ENCODE results near the gene MYOG. TPM values are rescaled to one million over a fixed set of nuclear protein-coding genes. Genes with fewer than 3 reads are reported as not detected.
A peak's percentile ranks its signal among the peaks of the same experiment; 100 is the strongest.

The MYOG gene
- total RNA-seq: not detected in 2 replicates
- 0.03 TPM in 1 of 2 replicates, not detected in the other for polyA plus RNA-seq
- polyA plus RNA-seq (2012): not detected in 2 replicates
- not detected in 2 replicates for polyA minus RNA-seq (ENCODE audit: low replicate concordance)

DNA sequence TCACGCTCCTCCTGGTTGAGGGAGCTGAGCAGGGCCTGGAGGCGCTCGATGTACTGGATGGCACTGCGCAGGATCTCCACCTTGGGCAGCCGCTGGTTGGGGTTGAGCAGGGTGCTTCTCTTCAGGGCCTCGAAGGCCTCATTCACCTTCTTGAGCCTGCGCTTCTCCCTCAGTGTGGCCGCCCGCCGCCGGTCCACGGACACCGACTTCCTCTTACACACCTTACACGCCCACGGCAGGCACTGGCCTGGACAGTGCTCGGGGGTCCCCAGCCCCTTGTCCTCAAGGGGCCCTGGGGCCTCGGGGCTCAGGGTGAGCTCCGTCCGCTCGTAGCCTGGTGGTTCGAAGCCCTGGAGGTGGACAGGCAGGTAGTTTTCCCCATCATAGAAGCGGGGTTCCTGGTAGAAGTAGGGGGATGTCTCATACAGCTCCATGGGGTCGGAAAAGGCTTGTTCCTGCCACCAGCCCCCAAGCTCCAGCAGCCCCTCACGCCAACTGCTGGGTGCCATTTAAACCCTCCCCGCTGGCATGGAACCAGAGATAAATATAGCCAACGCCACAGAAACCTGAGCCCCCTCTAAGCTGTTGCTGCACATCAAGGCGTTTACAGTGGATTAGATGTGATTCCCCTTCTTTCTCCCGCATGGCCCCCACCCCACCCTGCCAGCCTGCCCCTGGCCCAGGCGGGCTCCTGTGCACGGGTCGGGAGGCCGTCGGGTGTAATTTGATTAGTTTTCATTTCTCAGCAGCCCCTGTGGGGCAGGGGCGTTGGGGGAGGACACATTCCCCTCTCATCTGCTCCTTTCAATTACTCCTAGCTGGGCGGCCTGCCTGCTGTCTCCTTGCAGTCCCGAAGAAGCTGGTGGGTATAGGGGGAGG lies at the start of gene MYOG:
Gene MYOG (minus strand): TSS at position 485 of the 879 bp plus-strand sequence. CDS start 51 bp downstream, at position 434.
- Histone ChIP-seq H3K36me3 (ENCODE audit: control insufficient read depth, insufficient read depth, low read length) (no peaks in the 10 kb centered on the region), H3K79me2 (ENCODE audit: control insufficient read depth, insufficient read depth, low read length) (no peaks in the 10 kb centered on the region), H3K9me3 (ENCODE audit: control insufficient read depth, insufficient read depth, low read depth, low read length) (no peaks in the 10 kb centered on the region), H4K20me1 (ENCODE audit: control insufficient read depth, extremely low read depth, insufficient read depth, low read length) (no peaks in the 10 kb centered on the region), H3K4me3 (replicated peaks in 1 of 4; ENCODE audit: control extremely low read depth in 1 of 4, insufficient read depth in 1 of 4, low read depth in 3 of 4, low read length in 4 of 4) (no peak within 1 kb of the TSS), H3K4me2 (ENCODE audit: extremely low read depth, insufficient read depth, low read length) (no peak within 1 kb of the TSS), H3K4me1 (ENCODE audit: control insufficient read depth, extremely low read depth, insufficient read depth, low read length) (no peaks in the 10 kb centered on the region), H3K27ac (ENCODE audit: insufficient read depth, low read length) (no peak within 1 kb of the TSS), H3K27me3 (ENCODE audit: control insufficient read depth, insufficient read depth, low read length) (peaks cover 26% of the 10 kb centered on the region), H3K9ac (ENCODE audit: insufficient read depth, low read length) (no peak within 1 kb of the TSS), H2AFZ (ENCODE audit: low read length) (no peak within 1 kb of the TSS)
- TF ChIP-seq EZH2 (IDR thresholded peaks at IDR 0.05; ENCODE audit: low read length, missing control alignments): no peak
- TF ChIP-seq, protein P1, sequence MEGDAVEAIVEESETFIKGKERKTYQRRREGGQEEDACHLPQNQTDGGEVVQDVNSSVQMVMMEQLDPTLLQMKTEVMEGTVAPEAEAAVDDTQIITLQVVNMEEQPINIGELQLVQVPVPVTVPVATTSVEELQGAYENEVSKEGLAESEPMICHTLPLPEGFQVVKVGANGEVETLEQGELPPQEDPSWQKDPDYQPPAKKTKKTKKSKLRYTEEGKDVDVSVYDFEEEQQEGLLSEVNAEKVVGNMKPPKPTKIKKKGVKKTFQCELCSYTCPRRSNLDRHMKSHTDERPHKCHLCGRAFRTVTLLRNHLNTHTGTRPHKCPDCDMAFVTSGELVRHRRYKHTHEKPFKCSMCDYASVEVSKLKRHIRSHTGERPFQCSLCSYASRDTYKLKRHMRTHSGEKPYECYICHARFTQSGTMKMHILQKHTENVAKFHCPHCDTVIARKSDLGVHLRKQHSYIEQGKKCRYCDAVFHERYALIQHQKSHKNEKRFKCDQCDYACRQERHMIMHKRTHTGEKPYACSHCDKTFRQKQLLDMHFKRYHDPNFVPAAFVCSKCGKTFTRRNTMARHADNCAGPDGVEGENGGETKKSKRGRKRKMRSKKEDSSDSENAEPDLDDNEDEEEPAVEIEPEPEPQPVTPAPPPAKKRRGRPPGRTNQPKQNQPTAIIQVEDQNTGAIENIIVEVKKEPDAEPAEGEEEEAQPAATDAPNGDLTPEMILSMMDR (conservative IDR thresholded peaks at IDR 0.05 in 1 of 2, IDR thresholded peaks at IDR 0.05 in 1 of 2; ENCODE audit: low read depth in 1 of 2, low read length in 2 of 2): no peak
- DNase-seq (ENCODE audit: low read depth in 2 of 2): no peak

DNA sequence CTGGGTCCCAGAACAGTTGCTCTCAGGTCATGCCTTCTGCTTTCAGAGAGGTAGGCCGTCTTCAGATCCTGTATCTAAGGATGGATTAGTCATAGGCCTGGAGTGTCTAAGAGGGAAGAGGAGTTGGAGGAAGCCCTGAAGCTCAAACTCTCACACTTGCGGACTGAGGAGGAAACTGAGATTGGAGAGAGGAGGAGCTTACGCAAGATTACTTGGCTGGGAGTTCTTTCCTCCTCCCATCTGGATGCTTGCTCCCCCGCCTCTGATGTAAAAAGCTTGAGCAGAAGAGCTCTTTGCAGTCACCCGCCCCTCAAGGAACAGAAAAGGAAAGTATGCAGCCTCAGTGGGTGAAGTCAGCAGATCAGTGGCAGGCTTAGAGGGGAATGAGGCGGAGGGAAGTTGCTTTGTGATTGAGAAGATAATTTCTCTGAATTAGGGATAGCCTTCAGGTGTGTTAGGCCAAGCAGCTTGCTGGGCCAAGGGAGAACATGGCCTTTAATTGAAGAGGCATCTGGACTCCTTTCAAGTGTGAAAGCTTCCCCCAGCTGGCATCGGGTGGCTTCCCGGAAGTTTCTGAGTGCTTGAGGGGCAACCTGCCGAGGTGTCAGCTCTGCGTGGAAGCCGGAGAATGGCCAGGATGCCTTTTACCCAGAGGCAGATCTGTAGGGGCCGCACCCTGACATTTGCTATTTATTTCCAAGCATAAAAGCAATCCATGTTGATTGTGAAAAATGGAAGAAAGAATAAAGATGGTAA lies 48.3 kb upstream of the MYOG start:
- TF ChIP-seq, protein P1 (conservative IDR thresholded peaks at IDR 0.05 in 1 of 2, IDR thresholded peaks at IDR 0.05 in 1 of 2; ENCODE audit: low read depth in 1 of 2, low read length in 2 of 2): no peak
- no peak for TF ChIP-seq EZH2 (IDR thresholded peaks at IDR 0.05; ENCODE audit: low read length, missing control alignments)
- no peak overlapping the region for H3K4me3 ChIP-seq (replicated peaks in 1 of 4; ENCODE audit: control extremely low read depth in 1 of 4, insufficient read depth in 1 of 4, low read depth in 3 of 4, low read length in 4 of 4)
- no peaks in the 10 kb centered on the region for H3K4me1 ChIP-seq (ENCODE audit: control insufficient read depth, extremely low read depth, insufficient read depth, low read length)
- H3K27me3 ChIP-seq (ENCODE audit: control insufficient read depth, insufficient read depth, low read length): no peaks in the 10 kb centered on the region
- H3K36me3 ChIP-seq (ENCODE audit: control insufficient read depth, insufficient read depth, low read length): no peaks in the 10 kb centered on the region
- H3K4me2 ChIP-seq (ENCODE audit: extremely low read depth, insufficient read depth, low read length): no peak overlapping the region
- no peak overlapping the region for H3K9ac ChIP-seq (ENCODE audit: insufficient read depth, low read length)
- H4K20me1 ChIP-seq (ENCODE audit: control insufficient read depth, extremely low read depth, insufficient read depth, low read length): peaks cover 1% of the 10 kb centered on the region
- H3K27ac ChIP-seq (ENCODE audit: insufficient read depth, low read length): no peak overlapping the region
- no peaks in the 10 kb centered on the region for H3K9me3 ChIP-seq (ENCODE audit: control insufficient read depth, insufficient read depth, low read depth, low read length)
- no peak overlapping the region for H2AFZ ChIP-seq (ENCODE audit: low read length)
- H3K79me2 ChIP-seq (ENCODE audit: control insufficient read depth, insufficient read depth, low read length): no peaks in the 10 kb centered on the region
- peak in 1 of 2 donors; percentile 71 for DNase-seq (ENCODE audit: low read depth in 2 of 2)
